HEK293 (cell line): ENCODE measurements around the gene MICU1.
A peak's percentile ranks its signal among the peaks of the same experiment; 100 is the strongest.

Experiments
- CTCF ChIA-PET: fragments of 350-600 bp; formaldehyde crosslinking; extraction: SDS; loops from one replicate; lab custom pipeline; 2021; ENCODE audit warnings: antibody characterized with exemption; lab: Yijun Ruan, JAX
- POLR2A ChIA-PET: fragments of 300-600 bp; formaldehyde crosslinking; extraction: SDS; loops from one replicate; lab custom pipeline; 2020; ENCODE audit warnings: antibody characterized with exemption, inconsistent platforms; lab: Yijun Ruan, JAX
- H3K27ac ChIP-seq: fragments of 200-500 bp; sonication (Bioruptor generic); 2 replicates; pipeline ENCODE4 v1.5.1; 2014; ENCODE audit warnings: low read depth, low read length, control low read depth, inconsistent platforms; ENCODE audit errors: extremely low read depth
- H3K36me3 ChIP-seq, 2 experiments: fragments of 200-500 bp in 1 of 2; sonication (Bioruptor generic) in 1 of 2; 1 replicate in 1 of 2; 2 replicates in 1 of 2; pipeline ENCODE4 v1.5.1; 2014 to 2017; ENCODE audit warnings: inconsistent platforms in 2 of 2, low read length in 2 of 2; ENCODE audit not compliant: control insufficient read depth in 2 of 2, insufficient read depth in 1 of 2
- H3K4me1 ChIP-seq: fragments of 200-500 bp; sonication (Bioruptor generic); 2 replicates; pipeline ENCODE4 v1.5.1; 2014; ENCODE audit warnings: mild to moderate bottlenecking, low read length, inconsistent platforms; ENCODE audit not compliant: control insufficient read depth, insufficient read depth
- H3K4me3 ChIP-seq: 2 replicates; pipeline ENCODE4 v1.5.1; 2011; ENCODE audit warnings: low read depth, mild to moderate bottlenecking, control low read depth, low read length, moderate library complexity
- H3K9me3 ChIP-seq: fragments of 200-500 bp; sonication (Bioruptor generic); 2 replicates; pipeline ENCODE4 v1.5.1; 2014; ENCODE audit warnings: low read depth, low read length, inconsistent platforms; ENCODE audit not compliant: control insufficient read depth, insufficient read depth
- BCL11A ChIP-seq: fragments of 450-650 bp; formaldehyde crosslinking; IDR thresholded peaks from 2 replicates; pipeline ENCODE4 v1.5.1; 2016; ENCODE audit warnings: low read depth, missing biosample characterization, missing genetic modification characterization
- EGR2 ChIP-seq: fragments of 450-650 bp; formaldehyde crosslinking; IDR thresholded peaks from 2 replicates; pipeline ENCODE4 v1.5.1; 2016; ENCODE audit warnings: low read depth, missing biosample characterization, missing genetic modification characterization
- GFI1B ChIP-seq: fragments of 450-650 bp; formaldehyde crosslinking; IDR thresholded peaks from 2 replicates; pipeline ENCODE4 v1.5.1; 2016; ENCODE audit warnings: missing biosample characterization, missing genetic modification characterization
- GLI2 ChIP-seq: fragments of 450-650 bp; formaldehyde crosslinking; IDR thresholded peaks from 2 replicates; pipeline ENCODE4; 2017; ENCODE audit warnings: missing biosample characterization, missing genetic modification characterization, low read depth, borderline replicate concordance
- GLIS2 ChIP-seq: fragments of 450-650 bp; formaldehyde crosslinking; IDR thresholded peaks from 2 replicates; pipeline ENCODE4 v1.5.1; 2016; ENCODE audit warnings: missing biosample characterization, missing genetic modification characterization
- KLF16 ChIP-seq: fragments of 450-650 bp; formaldehyde crosslinking; IDR thresholded peaks from 2 replicates; pipeline ENCODE4 v1.5.1; 2017; ENCODE audit warnings: missing biosample characterization, missing genetic modification characterization
- ZFHX2 ChIP-seq: fragments of 450-650 bp; formaldehyde crosslinking; conservative IDR thresholded peaks from 2 replicates; pipeline ENCODE4 v1.5.1; 2016; ENCODE audit warnings: missing biosample characterization, missing genetic modification characterization
- ZFP41 ChIP-seq: fragments of 450-650 bp; formaldehyde crosslinking; IDR thresholded peaks from 2 replicates; pipeline ENCODE4 v1.5.1; 2016; ENCODE audit warnings: missing biosample characterization, missing genetic modification characterization, borderline replicate concordance
- ZNF169 ChIP-seq: fragments of 450-650 bp; formaldehyde crosslinking; IDR thresholded peaks from 2 replicates; pipeline ENCODE4 v1.5.1; 2016; ENCODE audit warnings: missing biosample characterization, missing genetic modification characterization
- ZNF184 ChIP-seq: fragments of 450-650 bp; IDR thresholded peaks from 2 replicates; pipeline ENCODE4 v1.5.1; 2018; ENCODE audit warnings: missing biosample characterization, mild to moderate bottlenecking, missing genetic modification characterization
- ZNF2 ChIP-seq: fragments of 450-650 bp; formaldehyde crosslinking; IDR thresholded peaks from 2 replicates; pipeline ENCODE4 v1.5.1; 2016; ENCODE audit warnings: missing biosample characterization, missing genetic modification characterization
- ZNF202 ChIP-seq: fragments of 450-650 bp; formaldehyde crosslinking; IDR thresholded peaks from 2 replicates; pipeline ENCODE4 v1.5.1; 2016; ENCODE audit warnings: missing biosample characterization, missing genetic modification characterization, borderline replicate concordance
- ZNF214 ChIP-seq: fragments of 450-650 bp; formaldehyde crosslinking; IDR thresholded peaks from 2 replicates; pipeline ENCODE4 v1.5.1; 2017; ENCODE audit warnings: missing biosample characterization, mild to moderate bottlenecking, missing genetic modification characterization, borderline replicate concordance
- ZNF223 ChIP-seq: fragments of 450-650 bp; formaldehyde crosslinking; IDR thresholded peaks from 2 replicates; pipeline ENCODE4 v1.5.1; 2016; ENCODE audit warnings: missing biosample characterization, missing genetic modification characterization
- ZNF274 ChIP-seq, 2 experiments: fragments of 200-500 bp in 1 of 2; fragments of 450-650 bp in 1 of 2; sonication (Bioruptor generic) in 1 of 2; formaldehyde crosslinking in 1 of 2; IDR thresholded peaks; 2 replicates each; pipeline versions ENCODE4 v1.5.1 to v1.6.1; 2014 to 2016; ENCODE audit warnings: borderline replicate concordance in 1 of 2, inconsistent platforms in 1 of 2, low read length in 1 of 2, missing biosample characterization in 1 of 2, missing genetic modification characterization in 1 of 2
- ZNF335 ChIP-seq: fragments of 450-650 bp; formaldehyde crosslinking; conservative IDR thresholded peaks from 2 replicates; pipeline ENCODE4 v1.5.1; 2016; ENCODE audit warnings: missing biosample characterization, missing genetic modification characterization
- ZNF350 ChIP-seq: fragments of 450-650 bp; formaldehyde crosslinking; IDR thresholded peaks from 2 replicates; pipeline ENCODE4 v1.5.0; 2017; ENCODE audit warnings: missing biosample characterization, mild to moderate bottlenecking, missing genetic modification characterization
- ZNF391 ChIP-seq: fragments of 450-650 bp; formaldehyde crosslinking; IDR thresholded peaks from 2 replicates; pipeline ENCODE4 v1.5.1; 2016; ENCODE audit warnings: low read depth, missing biosample characterization, missing genetic modification characterization, borderline replicate concordance
- ZNF521 ChIP-seq: fragments of 450-650 bp; formaldehyde crosslinking; IDR thresholded peaks from 2 replicates; pipeline ENCODE4 v1.5.1; 2017; ENCODE audit warnings: missing biosample characterization, mild to moderate bottlenecking, missing genetic modification characterization
- ZNF621 ChIP-seq: fragments of 450-650 bp; formaldehyde crosslinking; IDR thresholded peaks from 2 replicates; pipeline ENCODE4 v1.5.1; 2017; ENCODE audit warnings: missing biosample characterization, missing genetic modification characterization
- ZNF658 ChIP-seq: fragments of 450-650 bp; formaldehyde crosslinking; IDR thresholded peaks from 2 replicates; pipeline ENCODE4; 2016; ENCODE audit warnings: missing biosample characterization, missing genetic modification characterization
- TF ChIP-seq, protein P1 (sequence below): fragments of 450-650 bp; formaldehyde crosslinking; IDR thresholded peaks from 2 replicates; pipeline ENCODE4 v1.5.1; 2016; ENCODE audit warnings: missing biosample characterization, missing genetic modification characterization
- TF ChIP-seq, protein P2 (sequence below): fragments of 450-650 bp; formaldehyde crosslinking; IDR thresholded peaks from 2 replicates; pipeline ENCODE4 v1.5.1; 2016; ENCODE audit warnings: missing biosample characterization, missing genetic modification characterization
- TF ChIP-seq, protein P3 (sequence below): fragments of 450-650 bp; formaldehyde crosslinking; IDR thresholded peaks from 2 replicates; pipeline ENCODE4 v1.5.1; 2016; ENCODE audit warnings: missing biosample characterization, missing genetic modification characterization
- TF ChIP-seq, protein P4 (sequence below): fragments of 450-650 bp; formaldehyde crosslinking; IDR thresholded peaks from 2 replicates; pipeline ENCODE4 v1.5.1; 2016; ENCODE audit warnings: missing biosample characterization, missing genetic modification characterization
- TF ChIP-seq, protein P5 (sequence below): fragments of 450-650 bp; formaldehyde crosslinking; optimal IDR thresholded peaks from 2 replicates; pipeline ENCODE3; 2016; ENCODE audit warnings: missing biosample characterization, mild to moderate bottlenecking, missing genetic modification characterization
- TF ChIP-seq, protein P6 (sequence below): fragments of 450-650 bp; formaldehyde crosslinking; IDR thresholded peaks from 2 replicates; pipeline ENCODE4 v1.5.1; 2016; ENCODE audit warnings: missing biosample characterization, missing genetic modification characterization

Gene MICU1

DNA sequence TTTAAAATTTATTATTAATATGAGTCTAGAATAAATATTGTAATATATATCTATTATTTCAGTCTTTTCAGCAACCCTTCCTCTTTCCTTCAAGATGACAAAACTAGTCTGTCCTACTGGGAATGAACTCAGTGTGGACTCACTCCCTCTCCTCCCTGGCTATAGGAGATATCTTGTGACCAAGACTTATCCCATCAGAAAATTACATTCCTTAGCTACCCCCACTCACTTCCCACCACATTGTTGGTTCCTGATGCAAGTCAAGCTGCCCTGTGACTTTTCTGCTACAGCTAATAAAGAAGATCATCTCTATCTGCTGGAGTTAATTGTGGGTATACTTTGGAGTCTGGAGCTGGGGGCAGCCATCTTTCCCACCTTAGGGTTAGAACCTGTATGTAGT is 38.1 kb upstream of the MICU1 start:
- H3K4me1 ChIP-seq = no peaks in the 10 kb centered on the region
- H3K4me3 ChIP-seq = no peak overlapping the region
- TF ChIP-seq ZFHX2 (peak; percentile 35), ZNF658 (no peak), ZNF274 (IDR thresholded peaks at IDR 0.05; ENCODE audit: low read length) (no peak), ZNF274 (tag by site-specific recombination; IDR thresholded peaks at IDR 0.05; ENCODE audit: borderline replicate concordance) (no peak), EGR2 (tag by site-specific recombination) (peak; percentile 38; the same call in 1 of the 2 replicates)
- ChIA-PET POLR2A (no interaction called here), CTCF (no interaction called here)
- no peak overlapping the region for H3K27ac ChIP-seq
- no peaks in the 10 kb centered on the region for H3K36me3 ChIP-seq
- no peaks in the 10 kb centered on the region for H3K9me3 ChIP-seq

DNA sequence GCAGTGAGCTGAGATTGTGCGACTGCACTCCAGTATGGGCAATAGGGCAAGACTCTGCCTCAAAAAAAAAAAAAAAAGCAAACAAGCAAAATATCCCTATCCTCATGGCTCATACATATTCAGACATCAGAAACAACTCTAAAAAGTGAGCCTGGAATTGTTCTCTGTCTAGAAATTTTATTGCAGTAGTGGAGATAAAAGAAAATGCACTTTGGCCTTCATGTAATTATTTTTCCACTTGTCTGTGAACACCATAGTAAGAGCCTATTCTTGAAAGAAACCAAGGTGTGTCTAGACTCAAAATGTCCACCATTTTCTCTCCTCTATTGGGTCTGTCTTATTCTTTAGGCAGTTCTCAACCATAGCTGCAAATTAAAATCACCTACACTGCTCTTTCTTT is 35.6 kb upstream of the MICU1 start:
- POLR2A ChIA-PET = interaction anchor here (0.6 kb wide), 1 partner anchor 14 kb away, joined by 4 read pairs; no protein-coding TSS in a partner anchor

DNA sequence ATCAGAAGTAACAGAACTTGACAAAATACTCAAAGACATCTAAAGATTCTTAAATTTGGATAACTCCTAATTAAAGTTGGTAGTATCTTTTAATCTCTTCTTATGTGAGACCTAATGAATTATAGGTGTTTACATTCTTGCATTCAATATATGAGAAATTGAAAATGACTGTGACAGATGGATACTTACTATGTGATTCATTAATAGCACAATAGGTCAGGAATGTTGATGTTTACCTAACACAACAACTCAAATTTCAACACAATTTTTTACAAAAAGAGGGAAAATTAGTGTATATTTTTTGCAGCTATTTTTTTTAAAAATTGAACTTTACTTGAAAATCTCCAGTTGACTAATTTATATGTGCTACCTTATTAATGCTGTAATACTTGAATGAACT is 34.3 kb upstream of the MICU1 start:
- CTCF ChIA-PET = interaction anchor here (0.6 kb wide), 1 partner anchor 55 kb away, joined by 7 read pairs; no protein-coding TSS in a partner anchor
- TF ChIP-seq, protein P1, sequence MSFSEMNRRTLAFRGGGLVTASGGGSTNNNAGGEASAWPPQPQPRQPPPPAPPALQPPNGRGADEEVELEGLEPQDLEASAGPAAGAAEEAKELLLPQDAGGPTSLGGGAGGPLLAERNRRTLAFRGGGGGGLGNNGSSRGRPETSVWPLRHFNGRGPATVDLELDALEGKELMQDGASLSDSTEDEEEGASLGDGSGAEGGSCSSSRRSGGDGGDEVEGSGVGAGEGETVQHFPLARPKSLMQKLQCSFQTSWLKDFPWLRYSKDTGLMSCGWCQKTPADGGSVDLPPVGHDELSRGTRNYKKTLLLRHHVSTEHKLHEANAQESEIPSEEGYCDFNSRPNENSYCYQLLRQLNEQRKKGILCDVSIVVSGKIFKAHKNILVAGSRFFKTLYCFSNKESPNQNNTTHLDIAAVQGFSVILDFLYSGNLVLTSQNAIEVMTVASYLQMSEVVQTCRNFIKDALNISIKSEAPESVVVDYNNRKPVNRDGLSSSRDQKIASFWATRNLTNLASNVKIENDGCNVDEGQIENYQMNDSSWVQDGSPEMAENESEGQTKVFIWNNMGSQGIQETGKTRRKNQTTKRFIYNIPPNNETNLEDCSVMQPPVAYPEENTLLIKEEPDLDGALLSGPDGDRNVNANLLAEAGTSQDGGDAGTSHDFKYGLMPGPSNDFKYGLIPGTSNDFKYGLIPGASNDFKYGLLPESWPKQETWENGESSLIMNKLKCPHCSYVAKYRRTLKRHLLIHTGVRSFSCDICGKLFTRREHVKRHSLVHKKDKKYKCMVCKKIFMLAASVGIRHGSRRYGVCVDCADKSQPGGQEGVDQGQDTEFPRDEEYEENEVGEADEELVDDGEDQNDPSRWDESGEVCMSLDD (tag by site-specific recombination) = no peak
- TF ChIP-seq, protein P2, sequence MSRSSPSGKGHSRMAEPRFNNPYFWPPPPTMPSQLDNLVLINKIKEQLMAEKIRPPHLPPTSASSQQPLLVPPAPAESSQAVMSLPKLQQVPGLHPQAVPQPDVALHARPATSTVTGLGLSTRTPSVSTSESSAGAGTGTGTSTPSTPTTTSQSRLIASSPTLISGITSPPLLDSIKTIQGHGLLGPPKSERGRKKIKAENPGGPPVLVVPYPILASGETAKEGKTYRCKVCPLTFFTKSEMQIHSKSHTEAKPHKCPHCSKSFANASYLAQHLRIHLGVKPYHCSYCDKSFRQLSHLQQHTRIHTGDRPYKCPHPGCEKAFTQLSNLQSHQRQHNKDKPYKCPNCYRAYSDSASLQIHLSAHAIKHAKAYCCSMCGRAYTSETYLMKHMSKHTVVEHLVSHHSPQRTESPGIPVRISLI = no peak
- TF ChIP-seq GFI1B (tag by site-specific recombination) = no peak
- TF ChIP-seq, protein P3, sequence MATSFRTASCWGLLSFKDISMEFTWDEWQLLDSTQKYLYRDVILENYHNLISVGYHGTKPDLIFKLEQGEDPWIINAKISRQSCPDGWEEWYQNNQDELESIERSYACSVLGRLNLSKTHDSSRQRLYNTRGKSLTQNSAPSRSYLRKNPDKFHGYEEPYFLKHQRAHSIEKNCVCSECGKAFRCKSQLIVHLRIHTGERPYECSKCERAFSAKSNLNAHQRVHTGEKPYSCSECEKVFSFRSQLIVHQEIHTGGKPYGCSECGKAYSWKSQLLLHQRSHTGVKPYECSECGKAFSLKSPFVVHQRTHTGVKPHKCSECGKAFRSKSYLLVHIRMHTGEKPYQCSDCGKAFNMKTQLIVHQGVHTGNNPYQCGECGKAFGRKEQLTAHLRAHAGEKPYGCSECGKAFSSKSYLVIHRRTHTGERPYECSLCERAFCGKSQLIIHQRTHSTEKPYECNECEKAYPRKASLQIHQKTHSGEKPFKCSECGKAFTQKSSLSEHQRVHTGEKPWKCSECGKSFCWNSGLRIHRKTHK (tag by site-specific recombination) = no peak
- TF ChIP-seq ZNF214 (tag by site-specific recombination) = no peak
- no peak for TF ChIP-seq ZNF391
- no peak for TF ChIP-seq ZNF350 (tag by site-specific recombination)

More for the DNA sequence above, 35.6 kb upstream of the MICU1 start:
- no peak for TF ChIP-seq GLI2
- no peak for TF ChIP-seq GLIS2 (tag by site-specific recombination)
- TF ChIP-seq ZNF521 = no peak
- TF ChIP-seq ZFP41 = no peak
- TF ChIP-seq ZNF2 (tag by site-specific recombination) = no peak
- TF ChIP-seq ZNF169 (tag by site-specific recombination) = no peak
- no peak for TF ChIP-seq KLF16
- TF ChIP-seq ZNF621 (tag by site-specific recombination) = no peak
- TF ChIP-seq ZNF202 = no peak
- TF ChIP-seq BCL11A (tag by site-specific recombination) = no peak
- no peak for TF ChIP-seq ZNF184 (tag by site-specific recombination)
- TF ChIP-seq, protein P4, sequence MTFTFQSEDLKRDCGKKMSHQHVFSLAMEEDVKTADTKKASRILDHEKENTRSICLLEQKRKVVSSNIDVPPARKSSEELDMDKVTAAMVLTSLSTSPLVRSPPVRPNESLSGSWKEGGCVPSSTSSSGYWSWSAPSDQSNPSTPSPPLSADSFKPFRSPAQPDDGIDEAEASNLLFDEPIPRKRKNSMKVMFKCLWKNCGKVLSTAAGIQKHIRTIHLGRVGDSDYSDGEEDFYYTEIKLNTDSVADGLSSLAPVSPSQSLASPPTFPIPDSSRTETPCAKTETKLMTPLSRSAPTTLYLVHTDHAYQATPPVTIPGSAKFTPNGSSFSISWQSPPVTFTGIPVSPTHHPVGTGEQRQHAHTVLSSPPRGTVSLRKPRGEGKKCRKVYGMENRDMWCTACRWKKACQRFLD (tag by site-specific recombination) = no peak
- TF ChIP-seq, protein P5, sequence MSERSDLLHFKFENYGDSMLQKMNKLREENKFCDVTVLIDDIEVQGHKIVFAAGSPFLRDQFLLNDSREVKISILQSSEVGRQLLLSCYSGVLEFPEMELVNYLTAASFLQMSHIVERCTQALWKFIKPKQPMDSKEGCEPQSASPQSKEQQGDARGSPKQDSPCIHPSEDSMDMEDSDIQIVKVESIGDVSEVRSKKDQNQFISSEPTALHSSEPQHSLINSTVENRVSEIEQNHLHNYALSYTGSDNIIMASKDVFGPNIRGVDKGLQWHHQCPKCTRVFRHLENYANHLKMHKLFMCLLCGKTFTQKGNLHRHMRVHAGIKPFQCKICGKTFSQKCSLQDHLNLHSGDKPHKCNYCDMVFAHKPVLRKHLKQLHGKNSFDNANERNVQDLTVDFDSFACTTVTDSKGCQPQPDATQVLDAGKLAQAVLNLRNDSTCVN (tag by site-specific recombination) = no peak
- no peak for TF ChIP-seq ZNF335 (tag by site-specific recombination)
- TF ChIP-seq, protein P6, sequence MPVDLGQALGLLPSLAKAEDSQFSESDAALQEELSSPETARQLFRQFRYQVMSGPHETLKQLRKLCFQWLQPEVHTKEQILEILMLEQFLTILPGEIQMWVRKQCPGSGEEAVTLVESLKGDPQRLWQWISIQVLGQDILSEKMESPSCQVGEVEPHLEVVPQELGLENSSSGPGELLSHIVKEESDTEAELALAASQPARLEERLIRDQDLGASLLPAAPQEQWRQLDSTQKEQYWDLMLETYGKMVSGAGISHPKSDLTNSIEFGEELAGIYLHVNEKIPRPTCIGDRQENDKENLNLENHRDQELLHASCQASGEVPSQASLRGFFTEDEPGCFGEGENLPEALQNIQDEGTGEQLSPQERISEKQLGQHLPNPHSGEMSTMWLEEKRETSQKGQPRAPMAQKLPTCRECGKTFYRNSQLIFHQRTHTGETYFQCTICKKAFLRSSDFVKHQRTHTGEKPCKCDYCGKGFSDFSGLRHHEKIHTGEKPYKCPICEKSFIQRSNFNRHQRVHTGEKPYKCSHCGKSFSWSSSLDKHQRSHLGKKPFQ (tag by site-specific recombination) = no peak
- no peak for TF ChIP-seq ZNF223 (tag by site-specific recombination)
- Histone ChIP-seq H3K4me3 (no peak overlapping the region), H3K36me3 (no peaks in the 10 kb centered on the region), H3K9me3 (no peaks in the 10 kb centered on the region), H3K4me1 (no peaks in the 10 kb centered on the region), H3K27ac (no peak overlapping the region)
- CTCF ChIA-PET = interaction anchor here (0.6 kb wide), 1 partner anchor 204 kb away, joined by 3 read pairs; no protein-coding TSS in a partner anchor

More for the DNA sequence above, 34.3 kb upstream of the MICU1 start:
- H3K4me3 ChIP-seq = no peak overlapping the region
- H3K4me1 ChIP-seq = no peaks in the 10 kb centered on the region
- H3K27ac ChIP-seq = no peak overlapping the region
- no peaks in the 10 kb centered on the region for H3K36me3 ChIP-seq
- POLR2A ChIA-PET = interaction anchor here (0.6 to 0.7 kb wide), 2 partner anchors 30 to 54 kb away, joined by 3 to 5 read pairs; no protein-coding TSS in a partner anchor
- H3K9me3 ChIP-seq = no peaks in the 10 kb centered on the region
